Measurements from ENCODE around the gene TBC1D30.

The TBC1D30 gene

GRCh38 chr12:64875186-64875585 lies 50.7 kb downstream of the TBC1D30 start:
- DNase-seq = no peak

GRCh38 chr12:64876388-64877071 lies 52.1 kb downstream of the TBC1D30 start:
- DNase-seq = no peak

GRCh38 chr12:64877363-64878004 lies 53.0 kb downstream of the TBC1D30 start:
- no peak for DNase-seq

- DNase-seq = no peak
Measured at GRCh38 chr12:64882687-64883086, 58.2 kb downstream of the TBC1D30 start.

- no peak for DNase-seq
Measured at GRCh38 chr12:64883264-64884163, 59.1 kb downstream of the TBC1D30 start.

- DNase-seq = no peak
Measured at GRCh38 chr12:64884164-64884542, 59.7 kb downstream of the TBC1D30 start.

GRCh38 chr12:64884728-64885127 lies 60.3 kb downstream of the TBC1D30 start:
- DNase-seq = no peak

- DNase-seq = no peak
Measured at GRCh38 chr12:64889434-64890216, 65.2 kb downstream of the TBC1D30 start.

GRCh38 chr12:64890873-64891468 lies 66.5 kb downstream of the TBC1D30 start:
- peak; percentile 66 for DNase-seq

- DNase-seq = no peak
Measured at GRCh38 chr12:64891629-64892028, 67.2 kb downstream of the TBC1D30 start.

- no peak for DNase-seq
Measured at GRCh38 chr12:64892561-64892960, 68.1 kb downstream of the TBC1D30 start.

GRCh38 chr12:64893961-64894360 lies 69.5 kb downstream of the TBC1D30 start:
- DNase-seq = no peak

GRCh38 chr12:64894827-64895475 lies 70.5 kb downstream of the TBC1D30 start:
- DNase-seq = no peak

GRCh38 chr12:64895526-64895925 lies 71.1 kb downstream of the TBC1D30 start:
- no peak for DNase-seq

GRCh38 chr12:64900540-64900939 lies 76.1 kb downstream of the TBC1D30 start:
- DNase-seq = no peak

- DNase-seq = no peak
Measured at GRCh38 chr12:64903479-64904152, 79.2 kb downstream of the TBC1D30 start.

GRCh38 chr12:64907097-64907496 lies 82.7 kb downstream of the TBC1D30 start:
- no peak for DNase-seq

GRCh38 chr12:64909124-64909523 lies 84.7 kb downstream of the TBC1D30 start:
- DNase-seq = no peak

- no peak for DNase-seq
Measured at GRCh38 chr12:64911081-64911480, 86.6 kb downstream of the TBC1D30 start.

GRCh38 chr12:64911912-64912311 lies 87.5 kb downstream of the TBC1D30 start:
- DNase-seq = no peak

- no peak for DNase-seq
Measured at GRCh38 chr12:64912516-64913255, 88.2 kb downstream of the TBC1D30 start.

Measured in CD4-positive, alpha-beta T cell treated with Interleukin-17A for 1 hour (primary cell).